SK-N-MC (cell line): ENCODE results near the gene BRD3OS.

Experiments used
- EZH2 ChIP-seq: fragments of 200-600 bp; sonication (generic); IDR thresholded peaks from one replicate; pipeline ENCODE4 v1.6.1; 2017; ENCODE audit warnings: antibody characterized with exemption
- FOXP2 ChIP-seq: optimal IDR thresholded peaks from 2 replicates; pipeline ENCODE3; 2011; ENCODE audit warnings: mild to moderate bottlenecking, moderate library complexity; ENCODE audit not compliant: insufficient read depth; ENCODE audit errors: extremely low read length, control extremely low read depth
- POLR2AphosphoS5 ChIP-seq: IDR thresholded peaks from 2 replicates; pipeline ENCODE4 v1.6.1; 2012; ENCODE audit warnings: mild to moderate bottlenecking, low read depth, low read length, borderline replicate concordance

DNA sequence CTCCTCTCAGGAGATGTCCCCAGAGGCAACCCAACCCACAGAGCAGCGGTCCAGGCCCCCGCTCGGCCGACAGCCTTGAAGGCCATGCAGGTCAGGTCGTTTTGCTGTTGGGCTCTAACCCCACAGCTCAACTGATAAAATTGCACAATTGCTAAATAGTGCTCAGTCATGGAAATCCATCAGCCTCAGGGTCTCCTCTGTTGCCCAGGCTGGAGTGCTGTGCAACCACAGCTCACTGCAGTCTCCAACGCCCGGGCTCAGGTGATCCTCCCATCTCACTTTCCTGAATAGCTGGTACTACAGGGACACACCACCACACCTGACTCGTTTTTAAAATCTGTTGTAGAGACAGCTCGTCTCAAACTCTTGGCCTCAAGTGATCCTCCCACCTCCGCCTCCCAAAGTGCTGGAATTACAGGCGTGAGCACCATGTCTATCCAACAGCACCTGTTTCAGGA, 18.3 kb downstream of the BRD3OS start:
- TF ChIP-seq POLR2AphosphoS5, result no peak
- no peak for TF ChIP-seq EZH2
- TF ChIP-seq FOXP2, result no peak
